Measurements from ENCODE around the gene B4GALNT4.
A peak's percentile ranks its signal among the peaks of the same experiment; 100 is the strongest.
"Not testable (repeated sequence)": the region's sequence is repeated elsewhere in the genome, so short reads cannot be mapped to it uniquely, and the experiment has no call there.

The B4GALNT4 gene

GRCh38 chr11:335779-336658 lies 33.3 kb upstream of the B4GALNT4 start:
- DNase-seq = peak; percentile 43

DNA sequence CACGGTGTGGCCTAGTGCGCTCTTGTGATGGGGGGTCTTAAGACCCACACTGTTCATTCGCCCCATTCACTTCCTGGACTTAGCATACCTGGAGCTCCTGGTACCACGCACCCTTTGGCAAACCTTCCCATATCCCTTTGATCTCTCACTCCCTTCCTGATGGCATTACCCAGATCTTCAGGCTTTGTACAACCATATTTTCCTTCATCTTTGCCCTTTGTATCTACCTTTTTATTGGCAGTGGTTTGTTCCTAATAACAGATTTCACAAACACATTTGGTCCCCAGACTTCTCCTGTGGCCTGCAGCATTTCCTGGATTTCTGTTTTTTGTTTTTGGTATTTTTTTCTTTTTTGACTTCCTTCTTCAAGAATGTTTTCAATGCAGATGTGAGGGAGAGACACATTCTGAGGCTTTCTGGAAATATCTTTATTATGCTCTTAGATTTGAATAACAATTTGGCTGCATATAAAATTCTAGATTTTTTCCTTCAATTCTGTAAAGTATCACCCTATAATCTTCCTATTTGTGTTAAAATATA lies 32.6 kb upstream of the B4GALNT4 start:
- DNase-seq = no peak

DNA sequence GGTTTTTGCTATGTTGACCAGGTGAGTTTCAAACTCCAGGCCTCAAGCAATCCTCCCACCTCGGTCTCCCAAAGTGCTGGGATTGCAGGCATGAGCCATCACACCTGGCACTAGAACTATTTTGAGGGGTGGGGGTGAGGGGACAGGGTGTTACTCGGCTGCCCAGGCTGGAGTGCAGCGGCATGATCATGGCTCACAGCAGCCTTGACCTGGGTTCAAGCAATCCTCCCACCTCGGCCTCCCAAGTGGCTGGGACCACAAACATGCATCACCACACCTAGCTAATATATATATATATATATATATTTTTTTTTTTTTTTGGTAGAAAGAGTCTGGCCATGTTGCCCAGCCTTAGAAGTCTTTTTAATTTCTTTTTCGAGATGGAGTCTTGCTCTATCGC lies 31.6 kb upstream of the B4GALNT4 start:
- no peak for DNase-seq

DNA sequence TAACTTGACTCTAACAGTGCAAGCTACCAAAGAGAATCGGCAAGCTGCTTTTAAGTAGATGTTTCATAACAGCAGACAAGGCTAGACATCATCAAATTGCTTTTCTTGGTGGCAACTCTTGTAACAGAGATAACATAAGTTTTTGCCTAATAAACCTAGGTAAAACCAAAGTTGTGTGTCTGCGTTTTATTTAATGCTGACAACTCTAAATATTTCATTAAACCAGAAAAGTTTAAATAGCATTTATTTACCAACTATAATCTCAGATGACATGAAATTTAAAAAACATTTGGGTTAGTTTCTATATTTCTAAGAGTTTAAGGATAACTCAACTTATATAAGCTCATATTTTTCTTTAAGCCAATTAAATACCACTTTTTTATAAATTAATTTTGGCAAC lies 29.3 kb upstream of the B4GALNT4 start:
- DNase-seq = no peak

DNA sequence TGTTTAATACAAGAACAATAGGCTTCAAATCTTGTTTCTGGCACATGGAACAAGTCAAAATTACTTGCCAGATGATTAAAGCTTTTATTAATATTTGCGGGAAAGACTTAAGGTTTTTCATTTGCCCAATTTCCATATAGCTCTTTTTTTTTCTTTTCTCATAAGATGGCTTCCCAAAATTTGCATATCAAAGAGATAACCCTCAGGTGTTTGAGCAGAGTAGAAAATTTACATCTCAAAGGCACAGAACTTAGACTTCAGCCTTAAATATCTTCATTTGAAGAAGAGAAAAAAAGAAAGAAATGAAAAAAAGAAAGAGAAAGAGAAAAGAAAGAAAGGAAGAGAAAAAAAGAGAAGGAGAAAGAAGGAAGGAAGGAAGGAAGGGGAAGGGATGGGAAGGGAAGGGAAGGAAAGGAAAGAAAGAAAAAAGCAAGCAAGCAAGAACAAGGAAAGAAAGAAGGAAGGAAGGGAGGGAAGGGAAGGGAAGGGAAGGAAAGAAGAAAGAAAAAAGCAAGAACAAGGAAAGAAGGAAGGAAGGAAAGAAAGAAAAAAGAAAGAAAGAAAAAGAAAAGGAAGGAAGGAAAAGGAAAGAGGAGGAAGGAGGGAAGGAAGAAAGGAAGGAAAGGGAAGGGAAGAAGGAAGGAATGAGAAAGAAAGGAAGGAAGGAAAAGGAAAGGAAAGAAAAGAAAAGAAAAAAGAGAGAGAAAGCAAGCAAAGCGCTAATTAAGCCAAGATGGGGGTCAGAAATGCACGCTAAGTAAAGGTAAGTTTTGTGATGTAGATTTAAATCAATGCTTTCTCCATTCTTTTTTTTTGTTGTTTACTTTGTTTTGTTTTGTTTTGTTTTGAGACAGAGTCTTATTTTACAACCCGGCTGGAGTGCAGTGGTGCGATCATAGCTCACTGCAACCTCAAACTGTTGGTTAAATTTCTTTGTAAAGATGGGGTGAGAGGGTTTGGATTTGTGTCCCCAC lies 28.5 kb upstream of the B4GALNT4 start:
- no peak for DNase-seq

DNA sequence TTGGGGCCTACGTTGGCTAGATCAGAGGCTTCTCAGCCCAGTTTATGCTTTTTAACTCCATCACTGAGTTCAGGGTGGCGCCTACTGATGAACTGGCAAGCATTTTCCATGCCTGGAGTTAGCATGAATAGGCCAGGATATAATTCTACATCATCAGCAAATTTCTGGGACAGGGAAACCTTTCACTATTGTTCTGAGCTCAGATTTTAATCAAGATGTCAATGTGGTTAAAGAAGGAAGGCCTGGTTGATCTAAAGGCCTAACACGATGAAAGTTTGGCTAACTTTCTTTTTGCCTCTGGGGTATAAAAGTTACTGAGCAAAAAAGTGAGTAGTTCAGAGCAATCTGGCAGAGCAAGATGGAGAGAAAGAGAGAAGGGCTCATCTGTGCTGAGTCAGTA lies 27.0 kb upstream of the B4GALNT4 start:
- DNase-seq = no peak

DNA sequence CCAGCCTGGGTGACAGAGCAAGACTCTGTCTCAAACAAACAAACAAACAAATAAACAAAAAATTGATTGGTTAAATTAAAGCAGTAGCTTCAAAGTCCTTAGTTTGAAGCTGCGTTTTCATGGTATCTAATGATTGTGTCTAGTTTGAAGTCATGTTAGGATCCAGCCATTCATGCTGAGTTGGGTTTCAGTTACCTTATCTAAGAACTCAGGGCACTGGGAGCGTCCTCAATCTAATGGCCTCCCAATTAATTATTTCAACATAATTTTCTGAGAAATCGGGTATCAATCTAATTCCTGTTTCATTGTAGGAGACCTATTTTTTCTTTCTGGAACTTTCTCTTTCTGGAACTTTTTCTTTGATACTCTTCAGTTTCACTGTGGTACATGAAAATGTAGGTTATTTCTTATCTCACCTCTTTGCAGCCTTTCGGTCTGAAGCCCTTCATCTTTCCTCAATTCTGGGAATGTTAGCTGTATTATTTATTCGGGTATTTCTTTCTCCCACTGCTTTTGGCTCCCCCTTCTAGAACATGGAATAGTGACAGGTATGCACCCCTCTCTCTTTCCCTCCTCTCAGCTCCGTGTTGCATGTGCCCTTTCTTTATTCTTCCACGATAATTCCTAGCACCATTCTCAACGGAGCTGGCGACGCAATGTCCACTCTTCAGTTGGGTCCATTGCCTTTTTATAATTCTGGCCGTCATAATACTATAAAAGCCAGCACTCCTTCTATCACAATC lies 24.3 kb upstream of the B4GALNT4 start:
- DNase-seq = no peak

DNA sequence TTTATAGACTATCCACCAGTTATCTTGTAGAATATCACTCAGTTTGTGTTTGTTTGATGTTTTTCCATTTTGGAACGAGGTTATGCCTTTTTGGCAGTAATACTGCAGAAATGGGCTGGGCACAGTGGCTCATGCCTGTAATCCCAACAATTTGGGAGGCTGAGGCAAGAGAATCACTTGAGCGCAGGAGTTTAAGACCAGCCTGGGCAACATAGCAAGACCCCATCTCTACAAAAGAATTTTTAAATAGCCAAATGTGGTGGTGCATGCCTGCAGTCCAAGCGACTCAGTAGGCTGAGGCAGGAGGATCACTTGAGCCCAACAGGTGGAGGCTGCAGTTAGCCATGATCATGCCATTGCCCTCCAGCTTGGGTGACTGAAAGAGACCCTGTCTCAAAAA lies 22.8 kb upstream of the B4GALNT4 start:
- no peak for DNase-seq

DNA sequence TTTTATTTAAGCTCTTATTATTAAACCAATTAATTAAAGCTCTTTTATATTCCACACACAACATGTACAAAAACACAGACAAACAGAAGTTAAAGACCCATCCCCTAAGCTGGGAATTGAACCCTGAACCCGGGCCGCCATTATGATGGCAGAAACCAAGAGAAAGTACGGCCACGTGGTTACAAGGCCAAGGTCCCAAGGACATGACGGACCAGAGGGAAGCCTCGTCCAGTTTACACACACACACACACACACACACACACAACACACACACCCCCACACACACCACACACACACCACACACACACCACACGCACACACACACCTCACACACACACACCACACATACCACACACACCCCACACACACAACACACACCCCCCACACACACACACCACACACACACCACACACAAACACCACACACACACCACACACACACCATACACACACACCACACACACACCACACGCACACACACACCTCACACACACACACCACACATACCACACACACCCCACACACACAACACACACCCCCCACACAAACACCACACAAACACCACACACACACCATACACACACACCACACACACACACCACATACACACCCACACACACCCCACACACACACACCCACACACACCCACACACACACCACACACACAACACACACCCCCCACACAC lies 19.9 kb upstream of the B4GALNT4 start:
- DNase-seq = not testable (repeated sequence)

GRCh38 chr11:350033-350722 lies 19.1 kb upstream of the B4GALNT4 start:
- not testable (repeated sequence) for DNase-seq

GRCh38 chr11:350723-351255 lies 18.5 kb upstream of the B4GALNT4 start:
- DNase-seq = no peak

DNA sequence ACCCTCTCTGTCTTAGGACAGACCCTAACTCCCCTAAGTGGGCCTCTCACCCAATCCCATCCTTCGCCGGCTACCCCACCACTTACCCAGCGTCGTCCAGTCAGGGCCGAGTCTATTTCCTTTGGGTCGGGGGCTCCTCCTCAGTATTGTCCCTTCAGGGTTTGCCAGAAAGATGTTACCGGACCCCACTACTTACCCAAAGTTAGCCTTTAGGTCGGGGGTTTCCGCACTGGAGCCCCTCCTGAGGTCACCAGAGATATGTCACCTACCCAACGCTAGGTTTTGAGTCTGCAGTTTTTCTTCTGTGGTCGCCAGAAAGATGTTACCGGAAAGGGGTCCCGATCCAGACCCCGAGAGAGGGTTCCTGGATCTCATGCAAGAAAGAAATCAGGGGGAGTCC lies 17.9 kb upstream of the B4GALNT4 start:
- DNase-seq = no peak

- no peak for DNase-seq
Measured at GRCh38 chr11:352456-353031, 16.8 kb upstream of the B4GALNT4 start.

DNA sequence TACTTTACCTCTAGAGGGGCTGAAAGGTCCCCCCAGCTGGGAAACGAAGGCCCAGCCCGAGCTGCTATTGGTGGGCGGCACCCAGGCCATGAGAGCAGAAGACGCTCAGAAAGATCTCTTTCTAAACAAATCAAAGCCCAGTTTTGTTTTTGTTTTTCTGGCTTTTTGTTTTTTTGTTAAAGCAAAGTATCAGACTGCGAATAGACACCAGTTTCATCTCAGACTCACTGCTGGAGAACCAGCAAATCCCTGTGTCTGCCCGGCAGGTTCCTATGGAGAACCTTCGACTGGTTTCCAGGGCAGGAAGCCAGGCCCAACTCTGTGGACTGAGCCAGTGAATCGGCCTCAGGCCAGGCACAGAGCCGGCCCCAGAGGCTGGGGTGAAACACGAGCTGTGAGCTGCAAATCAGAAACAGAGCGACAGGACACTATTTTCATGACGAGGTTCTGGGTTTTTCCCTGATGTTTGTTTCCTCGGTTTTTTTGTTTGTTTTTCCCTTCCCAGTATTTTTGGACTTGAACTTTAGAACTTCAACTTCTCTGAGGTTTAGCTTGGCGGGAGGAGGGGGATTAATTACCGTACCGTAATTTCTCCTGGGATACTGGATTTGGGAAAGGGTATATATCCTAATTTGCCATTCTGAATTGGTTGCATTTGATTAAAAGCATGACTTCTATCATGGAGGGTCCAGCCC lies 16.0 kb upstream of the B4GALNT4 start:
- peak; percentile 67 for DNase-seq

DNA sequence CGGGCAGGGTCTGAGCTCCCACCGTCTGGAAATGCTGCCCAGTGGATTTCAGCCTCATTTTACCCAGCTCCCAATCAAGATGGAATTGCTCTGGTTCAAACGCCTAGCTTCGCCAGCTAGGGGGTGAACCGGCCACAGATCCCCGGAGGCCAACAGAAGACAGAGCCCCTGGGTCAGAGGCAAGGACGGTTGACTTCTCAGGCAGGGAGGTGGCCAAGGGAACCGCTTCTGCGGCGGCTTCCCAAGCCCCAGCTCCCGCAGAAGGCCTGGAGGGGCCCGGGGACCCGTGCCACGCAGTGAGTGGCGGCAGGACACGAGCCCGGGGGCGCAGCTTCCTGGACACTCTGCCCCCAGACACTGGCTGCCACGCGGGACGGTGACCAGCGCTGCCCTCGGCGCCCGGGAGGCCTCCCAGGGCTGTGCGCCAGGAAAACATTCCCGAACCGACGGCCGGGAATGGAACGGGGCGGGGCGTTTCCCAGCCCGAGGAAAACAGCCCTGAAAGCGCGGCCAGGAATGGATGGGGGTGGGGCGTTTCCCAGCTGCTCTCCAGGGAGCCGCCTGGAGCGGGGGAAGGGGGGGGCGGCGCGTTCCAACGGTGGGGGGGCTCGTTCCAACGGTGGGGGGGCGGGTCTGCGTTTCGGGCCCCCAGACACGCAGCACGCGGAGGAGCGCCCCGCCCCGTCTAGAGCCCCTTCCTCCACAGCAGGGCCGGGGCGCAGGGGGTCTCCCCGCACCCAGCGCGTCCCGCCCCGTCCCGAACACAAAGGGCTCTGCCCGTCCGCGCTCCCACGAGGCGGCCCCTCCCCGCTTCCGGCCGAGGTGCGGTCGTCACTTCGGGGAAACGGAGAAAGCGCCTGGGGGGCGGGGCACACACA lies 13.5 kb upstream of the B4GALNT4 start:
- DNase-seq = peak; percentile 97

DNA sequence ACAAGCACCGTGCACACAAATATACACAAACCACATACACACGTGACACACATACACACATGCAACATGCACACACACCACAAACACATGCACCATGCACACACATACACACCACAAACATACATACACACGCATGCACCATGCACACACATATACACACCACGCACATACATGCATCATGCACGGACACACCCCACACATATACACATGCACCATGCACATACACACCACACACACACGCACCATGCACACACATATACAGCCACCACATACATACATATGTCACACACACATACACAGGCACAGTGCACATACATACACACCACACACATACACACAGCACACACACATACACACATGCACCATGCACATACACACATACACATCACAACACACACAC lies 12.7 kb upstream of the B4GALNT4 start:
- no peak for DNase-seq

DNA sequence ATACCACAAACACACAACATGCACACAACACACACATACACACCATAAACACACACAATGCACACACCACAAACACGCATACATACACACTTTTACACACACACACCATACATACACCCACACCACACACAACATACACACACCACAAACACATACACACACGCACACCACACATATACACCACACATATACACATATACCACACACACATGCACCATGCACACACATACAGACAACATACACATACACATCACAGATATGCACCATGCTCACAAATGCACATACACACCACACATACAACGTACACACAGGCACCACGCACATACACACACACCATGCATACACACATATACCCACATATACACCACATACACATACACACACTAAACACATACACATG lies 11.7 kb upstream of the B4GALNT4 start:
- no peak for DNase-seq

DNA sequence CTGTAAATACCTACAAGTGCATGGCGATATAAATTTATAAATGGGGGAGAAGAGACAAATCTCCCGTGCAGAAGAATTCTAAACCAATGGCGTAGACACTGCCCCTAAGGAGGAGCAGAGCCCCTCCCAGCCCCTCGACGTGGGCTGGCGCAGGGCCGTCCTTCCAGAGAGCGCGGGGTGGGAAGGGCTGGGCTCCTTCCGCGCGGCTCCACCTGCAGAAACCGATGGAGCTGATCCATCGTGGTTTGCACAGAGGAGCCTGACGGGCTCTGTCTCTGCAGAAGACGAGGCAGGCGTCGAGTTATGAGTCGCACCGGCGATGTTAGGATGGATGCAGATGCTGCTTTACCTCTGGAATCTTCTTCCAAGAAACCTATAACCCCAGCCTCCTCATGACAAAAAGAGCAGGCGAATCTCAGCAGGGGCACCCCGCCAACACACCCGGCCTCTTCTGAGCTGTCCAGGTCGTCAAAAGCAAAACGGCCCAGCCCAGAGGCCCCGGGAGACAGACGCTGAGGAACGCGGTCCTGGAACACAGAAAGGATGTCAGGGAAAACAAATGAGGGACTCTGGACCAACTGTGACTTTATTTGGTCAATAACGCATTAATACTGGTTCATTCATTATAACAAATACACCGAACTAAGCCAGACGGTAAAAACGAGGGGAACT lies 11.0 kb upstream of the B4GALNT4 start:
- DNase-seq = no peak
